Measurements from ENCODE around the gene PNPLA5. TPM values are rescaled to one million over a fixed set of nuclear protein-coding genes. Genes with fewer than 3 reads are reported as not detected.

The PNPLA5 gene
- polyA plus RNA-seq, 3 donors = not detected

DNA sequence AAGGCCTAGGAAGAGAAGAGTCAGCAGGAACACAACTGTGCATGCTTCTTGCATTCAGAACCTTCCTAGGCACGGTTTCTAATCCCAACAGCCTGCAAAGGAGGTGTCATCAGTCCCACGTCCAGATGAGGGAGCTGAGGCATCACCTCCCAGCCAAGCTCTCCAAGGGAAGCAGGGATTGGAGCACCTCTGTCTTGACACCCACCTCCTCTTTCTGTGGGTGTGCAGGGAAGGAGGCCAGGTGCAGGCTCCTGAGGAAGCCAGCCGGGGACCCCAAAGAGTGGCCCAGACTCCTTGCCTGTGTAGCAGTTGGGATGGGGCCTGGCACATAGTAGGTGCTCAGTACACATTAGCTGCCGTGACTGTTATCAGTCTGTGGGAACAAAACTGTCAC, 2.0 kb downstream of the PNPLA5 start:
- Mint-ChIP-seq H3K27ac (peak overlapping the region in 1 of 7 donors; percentile 68), H3K27me3 (ENCODE audit: low read depth in 3 of 3) (peaks cover 38 to 56% (median 41%) of the 10 kb centered on the region in 3 donors), H3K4me3 (no peak overlapping the region), H3K9me3 (peaks cover 0 to 3% (median 0%) of the 10 kb centered on the region in 7 donors), H3K36me3 (no peaks in the 10 kb centered on the region), H3K4me1 (no peaks in the 10 kb centered on the region)
- Histone ChIP-seq H3K36me3 (replicated peaks in 1 of 2; ENCODE audit: control insufficient read depth in 1 of 2, insufficient read depth in 2 of 2, low read length in 2 of 2) (no peaks in the 10 kb centered on the region), H3K27ac (ENCODE audit: low read depth in 1 of 2, low read length in 2 of 2) (no peak overlapping the region), H3K79me2 (ENCODE audit: insufficient read depth, low read length) (no peaks in the 10 kb centered on the region), H3K4me1 (ENCODE audit: control insufficient read depth in 1 of 2, insufficient read depth in 2 of 2, low read length in 2 of 2) (no peaks in the 10 kb centered on the region), H4K20me1 (ENCODE audit: insufficient read depth, low read length) (no peaks in the 10 kb centered on the region), H3K4me3 (replicated peaks in 1 of 3; ENCODE audit: low read depth in 2 of 3, low read length in 3 of 3) (no peak overlapping the region), H3K9me3 (replicated peaks in 1 of 2; ENCODE audit: control insufficient read depth in 1 of 2, insufficient read depth in 1 of 2, low read length in 2 of 2) (no peaks in the 10 kb centered on the region), H3K9ac (ENCODE audit: insufficient read depth, low read length, poor library complexity, severe bottlenecking) (no peak overlapping the region), H3K27me3 (ENCODE audit: control insufficient read depth in 2 of 2, insufficient read depth in 2 of 2, low read length in 2 of 2) (peaks cover 4 to 35% of the 10 kb centered on the region in 2 donors), H2AFZ (ENCODE audit: insufficient read depth, low read depth, low read length, poor library complexity, severe bottlenecking) (no peak overlapping the region), H3K4me2 (replicated peaks; ENCODE audit: extremely low read depth, low read length, poor library complexity, severe bottlenecking) (no peak overlapping the region)
- DNase-seq = no peak
- TF ChIP-seq CTCF (IDR thresholded peaks at IDR 0.05) = no peak
- intact Hi-C loops (cut with micrococcal nuclease) = no loop called here
- 80% methylated on average over 1 of the region's 4 CpGs for WGBS (ENCODE audit: insufficient coverage)

GRCh38 chr22:43889201-43889859, 2.5 kb downstream of the PNPLA5 start:
- TF ChIP-seq CTCF (IDR thresholded peaks at IDR 0.05) = no peak
- intact Hi-C loops (cut with micrococcal nuclease) = no loop called here
- Histone ChIP-seq H4K20me1 (ENCODE audit: insufficient read depth, low read length) (no peaks in the 10 kb centered on the region), H2AFZ (ENCODE audit: insufficient read depth, low read depth, low read length, poor library complexity, severe bottlenecking) (no peak overlapping the region), H3K4me1 (ENCODE audit: control insufficient read depth in 1 of 2, insufficient read depth in 2 of 2, low read length in 2 of 2) (no peaks in the 10 kb centered on the region), H3K4me2 (replicated peaks; ENCODE audit: extremely low read depth, low read length, poor library complexity, severe bottlenecking) (no peak overlapping the region), H3K27me3 (ENCODE audit: control insufficient read depth in 2 of 2, insufficient read depth in 2 of 2, low read length in 2 of 2) (peaks cover 4 to 35% of the 10 kb centered on the region in 2 donors), H3K27ac (ENCODE audit: low read depth in 1 of 2, low read length in 2 of 2) (no peak overlapping the region), H3K36me3 (replicated peaks in 1 of 2; ENCODE audit: control insufficient read depth in 1 of 2, insufficient read depth in 2 of 2, low read length in 2 of 2) (no peaks in the 10 kb centered on the region), H3K9ac (ENCODE audit: insufficient read depth, low read length, poor library complexity, severe bottlenecking) (no peak overlapping the region), H3K9me3 (replicated peaks in 1 of 2; ENCODE audit: control insufficient read depth in 1 of 2, insufficient read depth in 1 of 2, low read length in 2 of 2) (no peaks in the 10 kb centered on the region), H3K4me3 (replicated peaks in 1 of 3; ENCODE audit: low read depth in 2 of 3, low read length in 3 of 3) (no peak overlapping the region), H3K79me2 (ENCODE audit: insufficient read depth, low read length) (no peaks in the 10 kb centered on the region)
- Mint-ChIP-seq H3K4me3 (no peak overlapping the region), H3K4me1 (no peaks in the 10 kb centered on the region), H3K27ac (peak overlapping the region in 1 of 7 donors; percentile 68), H3K36me3 (no peaks in the 10 kb centered on the region), H3K9me3 (peaks cover 0 to 3% (median 0%) of the 10 kb centered on the region in 7 donors), H3K27me3 (ENCODE audit: low read depth in 3 of 3) (peaks cover 38 to 54% (median 41%) of the 10 kb centered on the region in 3 donors)
- DNase-seq = no peak
- 76% methylated on average over 11 of the region's 16 CpGs for WGBS (ENCODE audit: insufficient coverage)

All from CD14-positive monocyte (primary cell).